Stimulated activated CD4-positive, alpha-beta T cell treated with anti-CD3 and anti-CD28 coated beads, TNF-alpha, amount 100 ng/mL, for 1 hour (primary cell): ENCODE measurements around the gene GABRA4.

Experiments used
- DNase-seq, 3 donors: peaks; one replicate each; pipeline ENCODE4 v3.0.0-alpha.2; 2020; ENCODE audit warnings: low read depth in 3 of 3, low spot score in 1 of 3

Gene GABRA4

DNA sequence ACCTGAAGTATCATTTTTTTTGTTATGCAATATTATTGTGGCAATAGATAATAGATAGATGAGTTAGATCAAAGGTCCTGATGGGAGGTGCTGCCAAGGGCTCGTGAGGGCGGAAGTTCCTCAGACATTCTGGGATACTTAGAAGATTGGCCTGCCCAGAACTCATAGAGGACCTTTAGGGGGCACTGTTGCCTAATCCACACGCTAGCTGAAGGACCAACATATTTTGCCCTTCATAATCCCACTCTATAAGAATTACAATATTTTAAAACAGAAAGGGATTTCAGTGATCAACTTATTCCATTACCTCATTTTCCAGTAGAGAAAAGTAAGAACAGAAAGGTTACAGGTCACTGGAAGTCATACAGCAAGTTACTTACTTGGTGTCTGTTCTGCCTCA, 61.4 kb downstream of the GABRA4 start:
- no peak for DNase-seq

DNA sequence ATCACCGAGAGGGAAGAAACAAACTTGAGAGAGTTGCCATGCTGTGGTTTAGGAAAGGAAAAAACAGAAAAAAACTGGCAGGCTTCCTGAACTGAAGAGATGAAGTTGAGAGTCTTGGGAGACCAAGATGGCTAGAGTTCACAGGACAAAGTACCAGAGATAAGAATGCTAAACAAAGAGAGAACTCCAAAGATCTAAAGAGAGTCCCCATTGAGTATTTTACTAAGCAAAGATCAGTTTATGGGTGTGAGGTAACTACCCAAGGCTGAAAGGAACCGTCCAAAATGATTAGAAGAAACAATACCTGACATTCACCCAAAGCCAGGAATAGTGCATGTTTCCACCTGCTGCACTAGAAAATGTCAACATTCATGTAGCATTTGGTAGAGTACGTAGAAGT, 62.5 kb downstream of the GABRA4 start:
- DNase-seq: no peak

DNA sequence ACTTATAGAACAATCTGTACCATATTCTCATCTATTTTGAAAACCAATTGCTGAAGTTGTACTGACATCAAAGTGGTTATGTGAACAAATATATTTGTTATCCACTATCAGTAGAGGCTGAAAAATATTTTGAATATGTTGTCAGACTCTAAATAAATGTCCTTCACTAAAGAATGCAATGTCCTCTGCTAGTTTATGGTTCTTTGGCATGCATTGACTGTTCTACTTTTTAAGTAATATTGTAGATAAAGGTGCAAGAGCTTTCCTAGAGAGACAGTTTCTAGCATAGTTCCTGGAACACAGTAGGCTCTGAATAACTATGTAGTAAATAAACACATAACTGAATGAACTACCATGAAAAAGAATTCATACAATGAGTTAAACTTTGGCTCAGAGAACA, 66.2 kb downstream of the GABRA4 start:
- no peak for DNase-seq

DNA sequence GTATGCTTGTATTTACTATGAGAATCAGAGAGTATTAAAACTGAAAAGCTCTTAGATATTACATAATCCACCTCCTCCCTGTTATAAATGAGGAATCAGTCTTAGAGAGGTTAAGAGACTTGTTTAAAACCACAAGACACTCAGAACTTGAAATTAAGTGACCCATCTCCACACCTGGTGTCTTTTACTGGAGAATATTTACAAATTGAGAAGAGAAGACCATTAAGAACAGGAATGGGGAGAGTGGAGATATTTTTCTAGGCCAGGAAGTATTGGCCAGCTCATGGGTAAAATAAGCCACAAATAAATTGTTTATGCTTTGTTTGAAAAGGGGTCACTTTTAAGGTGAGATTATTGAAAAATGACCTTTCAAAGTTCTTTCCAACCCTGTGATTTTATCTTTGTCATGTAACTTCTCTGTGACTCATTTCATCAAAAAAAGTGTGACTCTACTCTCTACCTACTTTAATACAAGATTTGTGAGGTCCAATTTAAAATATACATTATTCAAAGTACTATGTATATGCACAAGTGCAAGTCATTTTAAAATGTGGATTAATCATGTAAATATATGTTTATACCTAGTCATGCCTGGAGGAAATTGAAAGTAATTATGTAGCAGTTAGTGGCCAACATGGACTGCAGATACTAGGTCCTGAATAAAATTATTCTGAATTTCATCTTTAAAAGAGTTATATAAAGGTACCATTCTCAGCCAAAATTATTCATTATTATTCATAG, 68.4 kb downstream of the GABRA4 start:
- DNase-seq: no peak

DNA sequence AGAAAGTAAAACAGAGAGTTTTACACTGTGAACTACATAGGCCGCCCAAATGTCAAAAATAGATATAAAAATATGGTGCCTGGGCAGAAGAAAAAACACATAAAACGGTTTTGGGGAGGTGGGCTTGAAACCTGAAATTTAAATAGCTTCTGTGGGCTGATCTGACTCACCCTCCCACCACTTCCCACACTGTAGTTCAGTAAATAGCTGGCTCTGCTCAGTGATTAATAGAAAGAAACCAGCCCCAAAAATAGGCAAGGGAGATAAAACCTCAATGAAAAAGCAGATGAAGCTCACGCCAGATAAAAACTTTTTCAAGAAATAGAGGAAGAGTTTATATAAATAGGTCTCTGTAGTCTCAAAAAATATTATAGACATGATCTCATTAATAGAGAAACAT, 71.2 kb downstream of the GABRA4 start:
- DNase-seq: no peak

DNA sequence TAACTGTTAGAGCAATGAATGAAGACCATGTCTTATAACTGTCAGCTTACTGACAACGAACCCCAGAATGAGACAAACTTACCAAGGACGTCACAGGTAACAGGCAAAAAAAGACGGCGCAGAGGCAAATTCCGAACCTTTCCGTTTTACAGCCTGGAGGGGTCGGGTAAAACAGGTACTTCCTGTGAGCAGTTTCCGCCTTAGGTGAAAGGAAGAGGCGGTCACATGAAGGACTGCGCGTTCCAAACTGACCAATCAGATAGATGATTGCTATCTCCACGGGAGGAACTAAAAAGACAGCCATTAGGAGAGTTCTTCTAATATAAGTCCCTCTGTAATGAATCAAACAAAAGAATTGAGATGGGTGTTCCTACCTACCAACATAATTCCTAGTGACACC, 84.3 kb downstream of the GABRA4 start, which contains the start of gene COX7B2:
TSS of gene COX7B2 (minus strand) at position 168 of the 400 bp plus-strand sequence. CDS start 174,053 bp downstream, outside the sequence.
- no peak for DNase-seq

DNA sequence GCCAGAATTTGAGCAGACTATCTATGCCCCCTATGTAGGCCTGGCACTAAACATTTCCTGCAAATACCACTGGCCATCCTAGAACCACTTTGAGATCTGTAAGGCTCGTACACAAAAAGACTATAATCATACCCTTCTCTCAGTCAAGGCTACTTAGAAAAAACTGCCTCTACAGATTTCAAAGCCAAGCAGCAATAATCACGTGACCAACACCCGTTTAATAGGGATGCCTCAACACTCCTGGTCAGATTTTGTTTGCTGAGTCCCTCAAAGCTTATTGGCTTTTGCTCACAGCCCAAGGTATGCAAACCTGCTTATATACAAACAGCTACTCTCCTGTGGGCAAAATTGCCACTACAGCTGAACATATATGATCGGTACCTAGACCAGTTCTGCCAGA, 85.2 kb downstream of the GABRA4 start:
- DNase-seq: no peak

DNA sequence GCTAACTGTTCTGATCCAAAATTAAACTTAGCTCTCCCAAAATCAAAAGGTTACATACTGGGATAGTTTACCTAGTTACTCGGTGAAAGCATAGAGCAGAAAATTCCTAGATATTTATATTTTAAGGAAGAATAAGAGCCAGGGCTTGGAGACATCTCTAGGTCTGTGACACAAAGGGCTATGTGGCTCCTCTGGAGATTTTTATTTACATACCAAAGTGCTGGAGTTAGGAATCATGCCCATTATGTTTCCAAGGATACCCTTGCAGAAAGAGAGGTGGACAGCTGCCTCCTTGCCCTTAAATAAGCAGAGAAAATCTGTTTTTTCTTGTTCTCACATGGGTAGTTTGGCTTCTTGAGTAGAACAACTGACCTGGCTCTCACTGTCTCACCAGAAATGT, 93.3 kb downstream of the GABRA4 start:
- DNase-seq: no peak

DNA sequence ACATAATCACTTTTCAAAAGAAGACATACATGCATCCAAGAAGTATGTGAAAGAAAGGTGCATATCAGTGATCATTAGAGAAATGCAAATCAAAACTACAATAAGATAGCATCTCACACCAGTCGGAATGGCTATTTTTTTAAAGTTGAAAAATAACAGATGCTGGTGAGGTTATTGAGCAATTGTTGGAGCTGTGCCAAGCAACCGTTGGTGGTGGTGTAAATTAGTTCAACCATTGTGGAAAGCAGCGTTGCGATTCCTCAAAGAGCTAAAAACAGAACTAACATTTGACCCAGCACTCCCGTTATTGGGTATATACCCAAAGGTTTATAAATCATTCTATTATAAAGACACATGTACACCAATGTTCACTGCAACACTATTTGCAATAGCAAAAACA, 98.6 kb downstream of the GABRA4 start:
- no peak for DNase-seq

DNA sequence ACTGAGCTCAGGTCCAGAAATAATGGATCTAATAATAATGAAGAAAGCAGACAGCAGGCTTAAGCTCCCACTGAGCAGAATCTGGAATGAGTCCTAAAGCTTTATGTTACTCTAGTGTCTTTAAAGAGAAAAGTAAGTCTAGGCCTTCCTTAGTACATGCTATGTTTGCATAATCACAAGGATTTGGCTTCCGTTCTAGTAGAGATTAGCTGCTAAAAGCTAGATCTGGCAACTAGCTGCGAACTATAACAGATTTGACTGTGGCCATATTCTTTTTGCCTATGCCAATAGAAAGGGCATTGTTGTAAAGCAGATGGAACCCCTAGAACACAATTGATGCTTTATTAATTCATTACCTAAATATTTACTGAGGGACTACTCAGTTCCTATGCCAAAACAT, 103.3 kb downstream of the GABRA4 start:
- no peak for DNase-seq

DNA sequence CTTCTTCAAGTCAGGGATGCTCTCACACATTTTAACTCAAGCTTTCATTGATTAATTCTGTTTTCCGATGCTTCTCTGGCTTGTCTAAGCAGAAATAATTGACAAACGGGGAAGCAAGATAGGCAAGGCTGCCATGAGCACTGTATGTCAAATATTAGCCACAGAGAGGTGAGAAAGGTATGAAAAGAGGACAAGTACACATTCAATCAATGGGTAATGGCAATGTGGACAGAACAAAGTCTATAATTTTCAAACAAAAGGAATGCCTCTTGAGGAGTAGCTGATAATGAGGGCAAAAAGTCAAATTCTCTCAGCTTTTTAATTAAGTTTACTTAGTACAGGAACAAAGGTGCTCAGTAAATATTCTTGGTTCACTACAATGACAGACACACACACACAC, 104.0 kb downstream of the GABRA4 start:
- no peak for DNase-seq

DNA sequence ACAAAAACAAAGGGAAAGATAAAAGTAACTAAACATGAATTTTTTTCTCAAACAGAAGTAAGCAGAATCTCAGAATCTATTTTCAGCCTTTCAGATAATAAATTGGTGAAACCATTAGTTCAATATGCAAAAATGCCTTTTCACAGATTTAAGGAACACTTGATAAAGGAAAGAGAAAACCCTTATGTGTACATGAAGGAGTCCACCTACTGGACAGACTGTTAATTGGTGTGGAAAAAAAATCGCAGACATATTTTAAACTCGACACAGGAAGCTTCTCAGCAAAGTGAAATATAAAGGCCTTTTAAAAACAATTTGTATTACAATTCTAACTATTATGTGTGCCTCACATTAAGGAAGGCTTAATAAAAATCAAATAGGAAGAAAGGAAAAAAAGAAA, 106.7 kb downstream of the GABRA4 start:
- DNase-seq: no peak

DNA sequence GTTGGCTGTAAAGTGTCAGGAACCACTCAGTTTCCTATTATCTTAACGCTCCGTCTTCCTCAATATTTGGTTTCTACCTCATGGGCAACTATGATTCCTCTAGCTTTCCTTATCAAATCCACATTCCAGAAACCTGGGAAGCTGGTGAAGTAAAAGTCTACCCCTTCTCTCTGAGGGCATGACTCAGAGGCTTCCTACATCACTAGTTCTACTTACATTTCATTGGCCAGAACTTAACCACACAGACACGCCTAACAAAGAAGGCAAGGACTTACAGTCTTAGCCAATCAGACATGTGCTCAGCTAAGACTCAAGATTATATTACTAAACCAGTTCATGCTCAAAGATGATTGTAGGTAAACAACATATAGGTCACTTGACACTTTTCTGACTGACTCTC, 114.7 kb downstream of the GABRA4 start:
- no peak for DNase-seq

DNA sequence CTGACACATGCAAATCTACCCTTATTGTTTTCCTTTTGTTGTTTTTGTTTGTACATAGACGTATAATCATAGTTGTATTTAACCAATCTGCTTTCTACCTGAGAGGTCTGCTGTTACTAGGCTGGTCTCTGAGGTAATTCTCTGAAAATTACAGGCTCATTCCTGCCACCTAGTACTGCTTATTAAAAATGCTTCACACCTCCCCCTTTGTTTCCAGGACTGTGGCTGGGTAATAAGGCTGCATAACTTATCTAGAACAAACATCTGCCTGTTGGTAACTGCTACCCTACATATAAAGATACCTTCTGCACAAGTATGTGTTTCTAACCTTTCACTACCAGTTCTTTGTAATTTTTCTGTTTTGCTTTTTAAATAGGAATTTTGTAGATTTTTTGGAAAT, 118.6 kb downstream of the GABRA4 start:
- no peak for DNase-seq

DNA sequence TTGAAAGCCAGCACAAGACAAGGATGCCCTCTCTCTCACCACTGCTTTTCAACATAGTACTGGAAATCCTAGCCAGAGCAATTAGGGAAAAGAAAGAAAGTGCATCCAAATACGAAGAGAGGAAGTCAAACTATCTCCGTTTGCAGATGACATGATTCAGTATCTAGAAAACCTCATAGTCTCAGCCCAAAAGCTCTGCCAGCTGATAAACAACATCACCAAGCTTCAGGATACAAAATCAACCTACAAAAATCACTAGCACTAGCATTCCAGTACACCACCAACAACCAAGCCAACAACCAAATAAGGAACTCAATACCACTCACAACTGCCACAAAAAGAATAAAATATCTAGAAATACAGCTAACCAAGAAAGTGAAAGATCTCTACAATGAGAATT, 123.0 kb downstream of the GABRA4 start:
- no peak for DNase-seq
